Stimulated activated CD8-positive, alpha-beta memory T cell treated with anti-CD3 and anti-CD28 coated beads, Interleukin-12 subunit alpha, Interleukin-12 subunit beta, amount 100 ng/mL, for 1 hour (primary cell): ENCODE results near the gene HDAC4.

ENCODE experiments used
- DNase-seq: peaks from one replicate; pipeline ENCODE4 v3.0.0-alpha.2; 2020; ENCODE audit warnings: low read depth

The HDAC4 gene

GRCh38 chr2:239383759-239384156 lies 17.1 kb downstream of the HDAC4 start:
- DNase-seq = no peak

- DNase-seq = no peak
Observed at GRCh38 chr2:239383036-239383758, 17.6 kb downstream of the HDAC4 start.

GRCh38 chr2:239382384-239382880 lies 18.4 kb downstream of the HDAC4 start:
- no peak for DNase-seq

- DNase-seq = no peak
Observed at GRCh38 chr2:239381709-239382134, 19.1 kb downstream of the HDAC4 start.

GRCh38 chr2:239380831-239381708 lies 19.8 kb downstream of the HDAC4 start:
- DNase-seq = peak; percentile 41

- DNase-seq = no peak
Observed at GRCh38 chr2:239379641-239380170, 21.1 kb downstream of the HDAC4 start.

GRCh38 chr2:239378918-239379640 lies 21.7 kb downstream of the HDAC4 start:
- DNase-seq = no peak

- no peak for DNase-seq
Observed at GRCh38 chr2:239378021-239378917, 22.6 kb downstream of the HDAC4 start.

GRCh38 chr2:239377591-239377990 lies 23.2 kb downstream of the HDAC4 start:
- no peak for DNase-seq

GRCh38 chr2:239376942-239377531 lies 23.8 kb downstream of the HDAC4 start:
- DNase-seq = no peak

GRCh38 chr2:239376351-239376750 lies 24.5 kb downstream of the HDAC4 start:
- DNase-seq = no peak

GRCh38 chr2:239375278-239376061 lies 25.4 kb downstream of the HDAC4 start:
- DNase-seq = no peak

- no peak for DNase-seq
Observed at GRCh38 chr2:239374896-239375277, 25.9 kb downstream of the HDAC4 start.

GRCh38 chr2:239372835-239373234 lies 28.0 kb downstream of the HDAC4 start:
- DNase-seq = no peak

- DNase-seq = no peak
Observed at GRCh38 chr2:239371726-239372686, 28.8 kb downstream of the HDAC4 start.

- no peak for DNase-seq
Observed at GRCh38 chr2:239370876-239371725, 29.7 kb downstream of the HDAC4 start.

GRCh38 chr2:239370403-239370802 lies 30.4 kb downstream of the HDAC4 start:
- no peak for DNase-seq
